ENCODE data around the gene ZFP62. TPM values are rescaled to one million over a fixed set of nuclear protein-coding genes. Genes with fewer than 3 reads are reported as not detected.

ZFP62 gene
- total and polyA plus RNA-seq, 2 of the 8 experiments (the other 6 are each of a cell fraction or from before 2014, with no cell fraction given), result 9.3 to 38.5 TPM

- Histone ChIP-seq H4K5ac (ENCODE audit: insufficient read length, low read depth, low read length) (no peak overlapping the region), H4K20me1 (replicated peaks in 1 of 2; ENCODE audit: control insufficient read depth in 1 of 2, insufficient read depth in 2 of 2, low read length in 2 of 2) (peaks cover 4 to 5% of the 10 kb centered on the region in 2 experiments), H3K4me3 (ENCODE audit: extremely low read depth in 1 of 4, insufficient read depth in 2 of 4, low read depth in 3 of 4, low read length in 4 of 4) (no peak overlapping the region), H3K9ac (replicated peaks in 1 of 4; ENCODE audit: extremely low read depth in 1 of 4, low read depth in 3 of 4, low read length in 3 of 4) (no peak overlapping the region), H3K79me1 (ENCODE audit: low read depth, low read length) (no peaks in the 10 kb centered on the region; the same call in 1 of the 2 replicates), H2BK12ac (ENCODE audit: low read depth, low read length) (no peak overlapping the region), H3K23ac (ENCODE audit: insufficient read length) (no peak overlapping the region), H3K4me2 (ENCODE audit: insufficient read depth in 1 of 2, low read depth in 2 of 2, low read length in 2 of 2) (no peak overlapping the region), H3K56ac (replicated peaks; ENCODE audit: insufficient read length, low read depth, low read length) (no peak overlapping the region), H3K36me3 (ENCODE audit: control insufficient read depth in 2 of 4, insufficient read depth in 4 of 4, low read length in 3 of 4) (peaks cover 0 to 15% (median 5%) of the 10 kb centered on the region in 4 experiments; a peak in 7 of 8 replicates), H4K91ac (replicated peaks; ENCODE audit: insufficient read length, low read length) (no peak overlapping the region), H4K8ac (ENCODE audit: extremely low read depth, insufficient read depth, low read length) (no peak overlapping the region), H2AFZ (ENCODE audit: low read length) (no peak overlapping the region), H3K14ac (ENCODE audit: insufficient read length) (no peak overlapping the region), H3K9me3 (ENCODE audit: insufficient read depth in 2 of 2, low read depth in 1 of 2, low read length in 1 of 2) (no peaks in the 10 kb centered on the region), H2AK5ac (ENCODE audit: low read depth, low read length) (no peak overlapping the region), H3K27me3 (replicated peaks in 1 of 4; ENCODE audit: control insufficient read depth in 3 of 4, extremely low read depth in 1 of 4, insufficient read depth in 3 of 4, low read length in 3 of 4) (no peaks in the 10 kb centered on the region), H2BK20ac (ENCODE audit: low read length) (no peak overlapping the region), H3K79me2 (ENCODE audit: control insufficient read depth in 1 of 2, insufficient read depth in 2 of 2, low read length in 2 of 2) (peaks cover 0 to 33% of the 10 kb centered on the region in 2 experiments; a peak in 2 of 4 replicates), H3K18ac (ENCODE audit: extremely low read depth, low read length) (no peak overlapping the region), H3K23me2 (ENCODE audit: low read depth, low read length) (peaks cover 2% of the 10 kb centered on the region; the same call in 1 of the 2 replicates), H3K4me1 (replicated peaks in 1 of 4; ENCODE audit: control insufficient read depth in 3 of 4, insufficient read depth in 4 of 4, low read length in 3 of 4) (peaks cover 0 to 8% (median 0%) of the 10 kb centered on the region in 4 experiments; a peak in 2 of 7 replicates), H2BK5ac (ENCODE audit: low read depth, low read length) (no peak overlapping the region), H2BK15ac (ENCODE audit: low read length) (no peak overlapping the region), H3K4ac (replicated peaks; ENCODE audit: insufficient read length, low read depth, low read length) (no peak overlapping the region), H3K27ac (ENCODE audit: low read depth, low read length) (no peak overlapping the region), H2BK120ac (replicated peaks; ENCODE audit: low read depth, low read length) (no peak overlapping the region)
- ChIA-PET CTCF (ENCODE audit: partially characterized antibody) (interaction anchor here (1.1 to 1.2 kb wide), 3 partner anchors 45 to 74 kb away, joined by 3 to 5 read pairs (median 3); no protein-coding TSS in a partner anchor), POLR2A (ENCODE audit: partially characterized antibody) (interaction anchor here (0.6 kb wide), 1 partner anchor 19 kb away, joined by 3 read pairs; no protein-coding TSS in a partner anchor)
- 99% methylated on average over 6 of the region's 6 CpGs; no CpG with 5 or more reads in 1 of the 2 experiments for WGBS, 2 experiments (ENCODE audit: extremely low coverage in 1 of 2, insufficient coverage in 1 of 2, insufficient read length in 1 of 2, insufficient replicate concordance in 2 of 2, low coverage in 1 of 2, low lambda C conversion rate in 2 of 2, missing lambda C conversion rate in 1 of 2)
- DNase-seq (ENCODE audit: low read depth in 1 of 2, low spot score in 2 of 2) (no peak), FAIRE-seq (no peak)
- TF ChIP-seq RBBP5 (IDR thresholded peaks at IDR 0.05; ENCODE audit: borderline replicate concordance, low read depth, low read length) (no peak), YY1 (IDR thresholded peaks at IDR 0.05; ENCODE audit: low read depth, low read length) (no peak)
Observed at GRCh38 chr5:180858586-180858985, 2.5 kb downstream of the ZFP62 start.

All from H1 (cell line).